Smooth muscle cell (in vitro differentiated cells): ENCODE measurements around the gene ME1. TPM values are rescaled to one million over a fixed set of nuclear protein-coding genes. Genes with fewer than 3 reads are reported as not detected.
"Not testable (repeated sequence)": the region's sequence is repeated elsewhere in the genome, so short reads cannot be mapped to it uniquely, and the experiment has no call there.

ENCODE experiments used
- DNase-seq: peaks from one replicate; lab custom pipeline; 2025; ENCODE audit not compliant: unreplicated experiment; lab: John Stamatoyannopoulos, UW
- H2AFZ ChIP-seq: fragments of 200-600 bp; sonication (generic); 2 replicates; pipeline ENCODE4 v1.6.0; 2016; ENCODE audit warnings: antibody characterized with exemption, low read depth, mild to moderate bottlenecking
- H3F3A ChIP-seq: fragments of 200-600 bp; sonication (generic); 2 replicates; pipeline ENCODE4 v1.6.0; 2017; ENCODE audit warnings: antibody characterized with exemption, low read depth
- H3K27ac ChIP-seq: fragments of 200-600 bp; sonication (generic); 2 replicates; pipeline ENCODE4 v1.5.1; 2016; ENCODE audit warnings: low read depth, mild to moderate bottlenecking
- H3K27me3 ChIP-seq: fragments of 200-600 bp; sonication (generic); 2 replicates; pipeline ENCODE4 v1.6.1; 2016; ENCODE audit warnings: low read depth, mild to moderate bottlenecking
- H3K36me3 ChIP-seq: fragments of 200-600 bp; sonication (generic); 2 replicates; pipeline ENCODE4 v1.5.1; 2016; ENCODE audit warnings: low read depth
- H3K4me1 ChIP-seq: fragments of 200-600 bp; sonication (generic); 2 replicates; pipeline ENCODE4 v1.5.1; 2016; ENCODE audit warnings: low read depth
- H3K4me2 ChIP-seq: fragments of 200-600 bp; sonication (generic); 2 replicates; pipeline ENCODE4 v1.6.0; 2016; ENCODE audit warnings: mild to moderate bottlenecking
- H3K4me3 ChIP-seq: fragments of 200-600 bp; sonication (generic); 2 replicates; pipeline ENCODE4 v1.5.1; 2016; ENCODE audit warnings: mild to moderate bottlenecking
- H3K79me2 ChIP-seq: fragments of 200-600 bp; sonication (generic); 2 replicates; pipeline ENCODE4 v1.6.0; 2016; ENCODE audit warnings: low read depth, mild to moderate bottlenecking
- H3K9ac ChIP-seq: fragments of 200-600 bp; sonication (generic); 2 replicates; pipeline ENCODE4 v1.6.0; 2016; ENCODE audit warnings: low read depth
- H3K9me3 ChIP-seq: fragments of 200-600 bp; sonication (generic); replicated peaks from 2 replicates; pipeline ENCODE4 v1.5.1; 2016; ENCODE audit warnings: low read depth
- H4K20me1 ChIP-seq: fragments of 200-600 bp; sonication (generic); 2 replicates; pipeline ENCODE4 v1.6.0; 2016; ENCODE audit warnings: low read depth
- CTCF ChIP-seq: fragments of 200-600 bp; sonication (generic); IDR thresholded peaks from 2 replicates; pipeline ENCODE4 v1.5.1; 2017; ENCODE audit warnings: borderline replicate concordance, mild to moderate bottlenecking, antibody characterized with exemption; ENCODE audit not compliant: insufficient read depth, poor library complexity, severe bottlenecking
- WGBS: methylation state at CpG from one replicate; pipeline ENCODE4 v1.1.7; 2016; ENCODE audit warnings: low lambda C conversion rate; 5-methylcytosine and 5-hydroxymethylcytosine counted together
- polyA plus RNA-seq: library from polyadenylated mRNA; unstranded; fragments of >200 nt; fragmentation: Nextera tagmentation; extraction: Ambion mirVana; gene quantifications from 2 replicates; pipeline ENCODE4 v1.2.1, GENCODE V29; 2016
- total RNA-seq: library from RNA; depleted of rRNA; stranded (reverse); fragments of >200 nt; gene quantifications from 2 replicates; pipeline ENCODE4 v1.2.3, GENCODE V29; 2014

ME1 gene
- total and polyA plus RNA-seq, 2 experiments from 2014 or later = 32.0 to 32.4 TPM

GRCh38 chr6:83462524-83462923, 31.7 kb upstream of the ME1 start:
- H3K9me3 ChIP-seq = no peaks in the 10 kb centered on the region
- H3K4me3 ChIP-seq = no peak overlapping the region
- WGBS = 7% methylated on average over 1 of the region's 1 CpG
- no peaks in the 10 kb centered on the region for H3K27me3 ChIP-seq
- H4K20me1 ChIP-seq = no peaks in the 10 kb centered on the region
- DNase-seq = no peak
- no peaks in the 10 kb centered on the region for H3K79me2 ChIP-seq
- no peak for TF ChIP-seq CTCF
- H3K4me2 ChIP-seq = peak overlapping the region; percentile 45
- peaks cover 22% of the 10 kb centered on the region for H3K4me1 ChIP-seq
- no peaks in the 10 kb centered on the region for H3K36me3 ChIP-seq
- peak overlapping the region; percentile 27 for H3K9ac ChIP-seq
- H3K27ac ChIP-seq = peak overlapping the region; percentile 89
- H2AFZ ChIP-seq = peak overlapping the region; percentile 88
- peaks cover 11% of the 10 kb centered on the region for H3F3A ChIP-seq

- H3K79me2 ChIP-seq = no peaks in the 10 kb centered on the region
- H3K36me3 ChIP-seq = no peaks in the 10 kb centered on the region
- H3K4me1 ChIP-seq = peaks cover 22% of the 10 kb centered on the region
- H4K20me1 ChIP-seq = no peaks in the 10 kb centered on the region
- no peaks in the 10 kb centered on the region for H3K9me3 ChIP-seq
- WGBS = 13% methylated on average over 1 of the region's 1 CpG
- peaks cover 11% of the 10 kb centered on the region for H3F3A ChIP-seq
- H3K4me3 ChIP-seq = no peak overlapping the region
- TF ChIP-seq CTCF = no peak
- no peak overlapping the region for H2AFZ ChIP-seq
- H3K27me3 ChIP-seq = no peaks in the 10 kb centered on the region
- peak overlapping the region; percentile 89 for H3K27ac ChIP-seq
- peak overlapping the region; percentile 5 for H3K4me2 ChIP-seq
- DNase-seq = no peak
- H3K9ac ChIP-seq = peak overlapping the region; percentile 53
These were observed 30.6 kb upstream of the ME1 start for GRCh38 chr6:83461438-83461837.

GRCh38 chr6:83459663-83460062, 28.8 kb upstream of the ME1 start:
- H3K4me3 ChIP-seq = no peak overlapping the region
- H3K79me2 ChIP-seq = no peaks in the 10 kb centered on the region
- H3K27me3 ChIP-seq = no peaks in the 10 kb centered on the region
- no peak for TF ChIP-seq CTCF
- H3K9me3 ChIP-seq = no peaks in the 10 kb centered on the region
- H3F3A ChIP-seq = peaks cover 11% of the 10 kb centered on the region
- peaks cover 22% of the 10 kb centered on the region for H3K4me1 ChIP-seq
- H2AFZ ChIP-seq = no peak overlapping the region
- no peak overlapping the region for H3K4me2 ChIP-seq
- no peak overlapping the region for H3K9ac ChIP-seq
- no peak for DNase-seq
- H3K27ac ChIP-seq = no peak overlapping the region
- no peaks in the 10 kb centered on the region for H3K36me3 ChIP-seq
- H4K20me1 ChIP-seq = no peaks in the 10 kb centered on the region

- not testable (repeated sequence) for H3K79me2 ChIP-seq, H3K36me3 ChIP-seq, H3K9me3 ChIP-seq, H3F3A ChIP-seq, H4K20me1 ChIP-seq, H3K4me3 ChIP-seq, H3K4me1 ChIP-seq, H3K9ac ChIP-seq, DNase-seq, H3K27me3 ChIP-seq, H2AFZ ChIP-seq, H3K27ac ChIP-seq, H3K4me2 ChIP-seq
- 88% methylated on average over 6 of the region's 6 CpGs for WGBS
These were observed 19.2 kb upstream of the ME1 start for GRCh38 chr6:83450015-83450414.

- H3K4me1 ChIP-seq, H3K27ac ChIP-seq, H3F3A ChIP-seq, DNase-seq, H2AFZ ChIP-seq, H3K36me3 ChIP-seq, H4K20me1 ChIP-seq, H3K9me3 ChIP-seq, H3K9ac ChIP-seq, H3K4me3 ChIP-seq, H3K27me3 ChIP-seq, H3K79me2 ChIP-seq, H3K4me2 ChIP-seq: not testable (repeated sequence)
- WGBS = 94% methylated on average over 9 of the region's 9 CpGs
These were observed 13.3 kb upstream of the ME1 start for GRCh38 chr6:83444086-83444699.
